BE2C (cell line): ENCODE data around the gene NDN. TPM values are rescaled to one million over a fixed set of nuclear protein-coding genes. Genes with fewer than 3 reads are reported as not detected.
A peak's percentile ranks its signal among the peaks of the same experiment; 100 is the strongest.
"Not testable (repeated sequence)": the region's sequence is repeated elsewhere in the genome, so short reads cannot be mapped to it uniquely, and the experiment has no call there.

Source experiments
- DNase-seq: peaks from one replicate; pipeline ENCODE4 v3.0.0-alpha.2; 2020
- H3K27me3 ChIP-seq: fragments of 250-450 bp; sonication (Bioruptor Pico); 2 replicates; pipeline ENCODE4 v1.5.1; 2020; ENCODE audit warnings: mild to moderate bottlenecking
- H3K36me3 ChIP-seq: fragments of 250-450 bp; sonication (Bioruptor Pico); 2 replicates; pipeline ENCODE4 v1.5.1; 2020; ENCODE audit warnings: mild to moderate bottlenecking
- H3K4me1 ChIP-seq: fragments of 250-450 bp; sonication (Bioruptor Pico); 2 replicates; pipeline ENCODE4 v1.5.1; 2020
- H3K4me3 ChIP-seq: 2 replicates; pipeline ENCODE4 v1.5.1; 2011; ENCODE audit warnings: low read depth, low read length
- H3K9me3 ChIP-seq: fragments of 250-450 bp; sonication (Bioruptor Pico); 2 replicates; pipeline ENCODE4 v1.5.1; 2020
- CTCF ChIP-seq: IDR thresholded peaks from 2 replicates; pipeline ENCODE4 v1.5.1; 2012; ENCODE audit warnings: mild to moderate bottlenecking, low read depth, low read length
- polyA plus RNA-seq: library from polyadenylated mRNA; unstranded; fragments of >200 nt; gene quantifications from one replicate; pipeline ENCODE4 v1.2.1, GENCODE V29; 2012; ENCODE audit warnings: low read depth, missing spikeins; ENCODE audit not compliant: insufficient read length, insufficient read depth

NDN gene, protein sequence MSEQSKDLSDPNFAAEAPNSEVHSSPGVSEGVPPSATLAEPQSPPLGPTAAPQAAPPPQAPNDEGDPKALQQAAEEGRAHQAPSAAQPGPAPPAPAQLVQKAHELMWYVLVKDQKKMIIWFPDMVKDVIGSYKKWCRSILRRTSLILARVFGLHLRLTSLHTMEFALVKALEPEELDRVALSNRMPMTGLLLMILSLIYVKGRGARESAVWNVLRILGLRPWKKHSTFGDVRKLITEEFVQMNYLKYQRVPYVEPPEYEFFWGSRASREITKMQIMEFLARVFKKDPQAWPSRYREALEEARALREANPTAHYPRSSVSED
- polyA plus RNA-seq: 51.9 TPM

GRCh38 chr15:23687143-23687470 is at the start of gene NDN:
TSS of gene NDN (minus strand) at chr15:23687305. CDS start at chr15:23687217, 88 bp downstream.
- Histone ChIP-seq H3K36me3 (no peaks in the 10 kb centered on the region), H3K9me3 (no peaks in the 10 kb centered on the region), H3K4me1 (no peaks in the 10 kb centered on the region), H3K4me3 (peak within 1 kb of the TSS; percentile 33; the same call in 1 of the 2 replicates), H3K27me3 (no peaks in the 10 kb centered on the region)
- TF ChIP-seq CTCF: no peak
- DNase-seq: peak; percentile 37

DNA sequence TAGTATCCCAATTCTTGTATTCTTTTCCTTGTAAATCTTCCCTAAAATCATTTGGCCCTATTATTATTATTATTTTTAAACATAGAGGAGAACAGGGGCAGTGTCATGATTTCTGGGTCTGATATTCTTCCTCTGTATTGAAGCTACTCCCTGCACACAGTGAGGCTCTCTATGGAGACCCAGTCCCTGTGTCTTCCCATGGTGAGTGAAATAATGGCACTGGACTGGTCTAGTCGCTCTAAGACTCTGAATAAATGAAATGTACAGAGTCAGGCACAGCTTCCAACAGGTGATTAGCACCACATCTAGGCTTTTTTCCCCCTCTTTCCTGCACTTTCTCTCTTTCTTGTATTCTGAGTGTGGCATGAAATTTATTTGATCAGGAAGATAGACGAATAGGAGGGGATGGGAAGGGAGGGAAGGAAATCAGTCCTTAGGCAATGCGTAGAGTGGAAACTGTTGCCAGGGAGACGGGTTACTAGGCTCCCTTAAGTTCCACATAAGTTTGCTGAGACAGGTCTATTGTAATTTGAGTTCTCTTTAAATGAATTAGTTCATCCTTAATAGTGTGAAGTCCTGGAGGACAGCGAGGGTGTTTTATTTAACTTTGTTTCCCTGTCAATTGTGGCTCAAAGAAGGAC is 49.0 kb upstream of the NDN start:
- TF ChIP-seq CTCF: no peak
- no peak for DNase-seq
- H3K27me3 ChIP-seq: no peaks in the 10 kb centered on the region
- H3K9me3 ChIP-seq: no peaks in the 10 kb centered on the region
- H3K36me3 ChIP-seq: no peaks in the 10 kb centered on the region
- no peak overlapping the region for H3K4me3 ChIP-seq
- no peaks in the 10 kb centered on the region for H3K4me1 ChIP-seq

DNA sequence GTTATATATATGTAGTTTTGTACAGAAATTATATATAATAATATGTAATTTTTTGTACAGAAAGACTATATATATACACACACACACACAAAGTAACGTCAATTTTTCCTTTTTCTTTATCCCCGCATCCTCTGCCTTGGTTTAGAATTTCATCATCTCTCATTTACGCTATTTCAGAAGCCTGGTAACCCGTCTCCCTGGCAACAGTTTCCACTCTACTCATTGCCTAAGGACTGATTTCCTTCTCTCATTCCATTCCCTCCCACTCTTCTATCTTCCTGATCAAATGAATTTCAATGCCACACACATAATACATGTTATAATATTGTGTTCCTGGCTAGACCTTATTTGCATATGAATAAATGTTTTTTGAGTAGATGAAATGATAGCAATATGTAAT is 47.8 kb upstream of the NDN start:
- no peak for DNase-seq
- Histone ChIP-seq H3K9me3 (no peaks in the 10 kb centered on the region), H3K27me3 (no peaks in the 10 kb centered on the region), H3K4me3 (no peak overlapping the region), H3K36me3 (no peaks in the 10 kb centered on the region), H3K4me1 (no peaks in the 10 kb centered on the region)
- no peak for TF ChIP-seq CTCF

- H3K4me1 ChIP-seq, H3K27me3 ChIP-seq, DNase-seq, H3K4me3 ChIP-seq, H3K9me3 ChIP-seq, H3K36me3 ChIP-seq: not testable (repeated sequence)
Measured at GRCh38 chr15:23713874-23714656, 27.0 kb upstream of the NDN start.

DNA sequence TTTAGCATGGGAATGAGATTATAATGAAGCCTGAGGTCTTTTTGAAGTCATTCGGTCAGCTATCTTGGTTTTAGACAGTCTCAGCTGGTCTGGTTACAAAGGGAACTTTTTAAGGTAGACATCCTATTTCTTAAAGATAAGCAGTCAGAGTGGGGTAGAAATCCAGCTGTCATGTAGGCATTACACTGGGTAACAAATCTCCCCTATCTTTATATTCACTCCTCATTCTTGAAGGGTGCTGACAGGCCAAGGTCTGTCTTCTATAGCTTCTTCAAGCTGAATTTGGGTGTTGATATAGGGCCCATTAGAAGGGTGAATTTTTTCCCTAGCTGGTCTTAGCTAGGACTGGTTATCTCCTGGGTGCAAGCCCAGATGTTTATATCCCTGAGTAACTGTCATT is 21.2 kb upstream of the NDN start:
- Histone ChIP-seq H3K36me3 (no peaks in the 10 kb centered on the region), H3K27me3 (no peaks in the 10 kb centered on the region), H3K9me3 (no peaks in the 10 kb centered on the region), H3K4me3 (no peak overlapping the region), H3K4me1 (no peaks in the 10 kb centered on the region)
- no peak for DNase-seq
- no peak for TF ChIP-seq CTCF

GRCh38 chr15:23695282-23695681 is 8.2 kb upstream of the NDN start:
- Histone ChIP-seq H3K4me3 (no peak overlapping the region), H3K9me3 (no peaks in the 10 kb centered on the region), H3K27me3 (no peaks in the 10 kb centered on the region), H3K36me3 (no peaks in the 10 kb centered on the region), H3K4me1 (no peaks in the 10 kb centered on the region)
- DNase-seq: no peak
- TF ChIP-seq CTCF: no peak
